ENCODE results near the gene PSMD14. TPM values are rescaled to one million over a fixed set of nuclear protein-coding genes. Genes with fewer than 3 reads are reported as not detected.

PSMD14 gene
- total and polyA plus RNA-seq, 2 of the 13 experiments (the other 11 are each of a cell fraction or from before 2014, with no cell fraction given) = 60.6 to 149 TPM

GRCh38 chr2:161426922-161427663 lies 118.9 kb downstream of the PSMD14 start (continued):
- no peak for TF ChIP-seq SNAPC4 (CRISPR knock-in tag; IDR thresholded peaks at IDR 0.05)
- no peak for TF ChIP-seq ZBTB39 (CRISPR knock-in tag; IDR thresholded peaks at IDR 0.05)
- no peak for TF ChIP-seq ZNF549 (CRISPR knock-in tag; IDR thresholded peaks at IDR 0.05)
- TF ChIP-seq TGIF2 (CRISPR knock-in tag; IDR thresholded peaks at IDR 0.05) = no peak
- TF ChIP-seq ZBTB7B (CRISPR knock-in tag; IDR thresholded peaks at IDR 0.05) = no peak
- TF ChIP-seq ARID2 (CRISPR knock-in tag; IDR thresholded peaks at IDR 0.05; ENCODE audit: borderline replicate concordance) = no peak

Data from HepG2 (cell line).